Colon (tissue), 2 donors: ENCODE data around the gene CSTF1.

ENCODE experiments used
- FAIRE-seq: peaks from 2 replicates; lab custom pipeline; 2012; peaks lifted over from hg19 to GRCh38; lab: Jason Lieb, UNC
- donor health status: control.
- donor health status: control.

CSTF1 gene

GRCh38 chr20:56429502-56429901 is 37.1 kb downstream of the CSTF1 start:
- no peak for FAIRE-seq

GRCh38 chr20:56429941-56430340 is 37.5 kb downstream of the CSTF1 start:
- FAIRE-seq = no peak

DNA sequence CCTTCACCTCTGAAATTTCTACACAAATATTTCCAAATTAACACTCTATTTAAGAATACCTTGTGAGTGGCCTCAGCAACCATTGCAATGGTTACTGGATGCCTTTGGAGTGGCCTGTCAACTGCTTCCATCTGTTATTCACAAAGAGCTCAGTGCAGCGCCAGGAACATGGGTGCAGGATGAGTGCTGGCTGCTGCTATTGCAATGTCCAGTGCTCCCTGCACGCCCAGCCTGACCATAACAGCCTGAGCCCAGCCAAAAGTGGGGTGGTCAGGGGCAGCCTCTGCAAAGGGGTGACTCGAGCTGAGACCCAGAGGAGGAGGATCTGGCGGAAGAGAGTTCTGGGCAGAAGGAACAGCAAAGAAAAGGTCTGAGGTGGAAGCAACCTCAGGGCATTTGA is 38.0 kb downstream of the CSTF1 start:
- FAIRE-seq = no peak

DNA sequence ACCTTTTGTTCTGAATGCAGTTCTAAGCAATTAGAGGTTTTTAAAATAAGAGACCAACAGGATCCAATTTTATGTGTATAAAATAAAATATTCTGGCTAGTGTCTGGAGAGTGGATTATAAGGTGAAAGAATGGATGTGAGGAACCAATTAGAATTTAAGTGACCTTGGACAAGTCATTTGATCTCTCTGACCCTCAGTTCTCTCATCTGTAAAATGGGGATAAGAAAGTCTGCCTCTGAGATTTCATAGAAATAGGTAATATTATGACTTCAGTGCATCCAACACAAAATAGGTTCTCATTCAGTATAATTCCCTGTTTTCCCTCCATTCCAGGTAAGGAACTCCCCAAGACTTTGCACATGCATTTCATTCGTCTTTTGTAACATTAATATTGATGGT is 38.5 kb downstream of the CSTF1 start:
- no peak for FAIRE-seq

- FAIRE-seq = no peak
These were observed 39.0 kb downstream of the CSTF1 start for GRCh38 chr20:56431471-56431870.

GRCh38 chr20:56433221-56433879 is 40.9 kb downstream of the CSTF1 start:
- FAIRE-seq = no peak

- FAIRE-seq = no peak
These were observed 41.4 kb downstream of the CSTF1 start for GRCh38 chr20:56433880-56434255.

DNA sequence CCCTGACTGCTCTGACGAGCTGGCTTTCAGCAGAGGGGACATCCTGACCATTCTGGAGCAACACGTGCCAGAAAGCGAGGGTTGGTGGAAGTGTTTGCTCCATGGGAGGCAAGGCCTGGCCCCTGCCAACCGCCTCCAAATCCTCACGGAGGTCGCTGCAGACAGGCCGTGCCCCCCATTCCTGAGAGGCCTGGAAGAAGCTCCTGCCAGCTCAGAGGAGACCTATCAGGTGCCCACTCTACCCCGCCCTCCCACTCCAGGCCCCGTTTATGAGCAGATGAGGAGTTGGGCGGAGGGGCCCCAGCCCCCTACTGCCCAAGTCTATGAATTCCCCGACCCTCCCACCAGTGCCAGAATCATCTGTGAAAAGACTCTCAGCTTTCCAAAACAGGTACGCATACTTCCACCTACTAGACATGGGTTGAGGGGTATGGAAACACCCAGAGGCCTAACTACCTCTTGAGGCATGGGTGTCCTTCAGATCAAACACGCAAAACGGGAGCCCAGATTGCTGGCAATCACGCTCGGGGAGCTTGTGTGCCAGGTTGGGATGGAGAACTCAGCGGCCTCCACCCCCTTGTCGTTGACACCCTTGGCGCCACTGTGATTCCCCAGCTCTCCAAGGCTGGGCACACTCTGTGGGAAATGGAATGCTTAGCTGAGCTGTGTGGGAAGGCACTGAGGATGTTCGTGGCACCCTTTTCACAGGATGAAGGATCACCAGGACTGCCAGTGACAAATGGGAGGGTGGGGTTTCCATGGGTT is 44.9 kb downstream of the CSTF1 start:
- FAIRE-seq = no peak

- FAIRE-seq = no peak
These were observed 45.8 kb downstream of the CSTF1 start for GRCh38 chr20:56438284-56438683.

- FAIRE-seq = no peak
These were observed 47.4 kb downstream of the CSTF1 start for GRCh38 chr20:56439771-56440291.

DNA sequence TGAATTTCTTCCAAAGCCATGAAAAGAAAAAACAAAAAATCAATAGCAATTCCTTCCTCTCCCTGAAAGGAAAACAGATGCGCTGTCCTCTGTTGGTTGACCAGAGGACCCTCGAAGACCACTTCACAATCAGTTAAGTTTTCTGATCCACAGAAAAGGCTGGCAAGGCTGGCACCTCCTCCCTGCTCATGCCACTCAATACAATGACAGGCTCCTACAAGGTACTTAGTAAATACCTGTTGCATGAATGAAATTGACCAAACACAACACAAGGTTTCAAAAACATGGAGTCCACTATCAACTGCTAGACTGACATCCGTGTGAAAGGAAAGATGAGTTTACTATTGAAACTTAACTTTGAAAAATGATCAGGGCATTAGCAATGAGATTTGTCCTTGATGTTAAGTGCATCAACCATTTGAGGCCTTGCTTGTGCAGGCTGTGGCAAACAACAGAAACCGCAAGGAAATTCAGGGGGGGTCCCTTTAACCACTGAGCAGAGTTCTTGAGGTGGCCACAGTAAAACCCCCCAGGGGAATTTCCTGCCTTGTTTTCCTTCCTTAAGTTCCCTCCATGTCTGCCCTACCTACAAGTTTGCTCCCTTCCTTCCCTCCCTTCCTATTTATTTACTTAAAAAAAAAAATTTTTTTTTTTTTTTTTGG is 48.0 kb downstream of the CSTF1 start:
- no peak for FAIRE-seq

DNA sequence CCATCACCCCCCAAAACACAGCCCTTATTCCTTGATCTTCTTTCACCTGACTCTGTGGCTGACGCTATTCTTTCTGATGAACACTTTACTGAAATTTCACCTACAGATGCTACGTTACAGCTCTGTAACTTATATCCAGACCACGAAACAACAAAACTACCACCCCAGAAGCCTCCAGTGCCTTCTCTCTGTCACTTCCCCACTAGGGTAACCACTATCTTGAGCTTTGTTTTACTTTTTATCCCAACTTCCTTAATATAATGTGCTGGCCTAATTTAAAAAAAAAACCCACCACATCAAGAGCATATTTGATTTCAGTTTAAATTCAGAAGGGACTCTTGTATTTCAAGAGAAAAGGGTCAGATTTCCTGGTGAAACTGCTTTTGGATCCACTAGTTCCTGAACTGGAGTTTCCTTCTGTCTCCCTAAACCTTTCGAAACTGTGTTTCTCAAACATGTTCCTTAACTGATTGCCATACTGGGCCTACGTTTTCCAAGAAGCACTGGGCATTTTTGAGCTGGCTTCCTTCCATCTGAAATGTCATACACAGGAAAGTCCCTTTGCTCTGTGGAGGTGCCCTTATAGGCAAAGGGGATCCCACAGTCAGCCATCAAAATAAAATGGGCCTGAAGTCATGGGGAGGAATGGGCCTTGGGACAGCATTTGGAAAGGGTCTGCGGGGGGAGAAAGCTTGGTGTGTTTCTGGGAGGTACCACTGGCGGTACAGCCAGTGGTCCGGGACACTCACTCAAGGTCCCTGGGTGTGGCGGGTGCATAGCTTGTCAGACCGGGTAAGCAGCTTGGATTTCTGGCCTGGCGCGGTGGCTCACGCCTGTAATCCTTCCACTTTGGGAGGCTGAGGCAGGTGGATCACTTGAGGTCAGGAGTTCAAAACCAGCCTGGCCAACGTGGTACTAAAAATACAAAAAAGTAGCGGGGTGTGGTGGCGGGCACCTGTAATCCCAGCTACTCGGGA is 50.2 kb downstream of the CSTF1 start:
- FAIRE-seq = no peak

DNA sequence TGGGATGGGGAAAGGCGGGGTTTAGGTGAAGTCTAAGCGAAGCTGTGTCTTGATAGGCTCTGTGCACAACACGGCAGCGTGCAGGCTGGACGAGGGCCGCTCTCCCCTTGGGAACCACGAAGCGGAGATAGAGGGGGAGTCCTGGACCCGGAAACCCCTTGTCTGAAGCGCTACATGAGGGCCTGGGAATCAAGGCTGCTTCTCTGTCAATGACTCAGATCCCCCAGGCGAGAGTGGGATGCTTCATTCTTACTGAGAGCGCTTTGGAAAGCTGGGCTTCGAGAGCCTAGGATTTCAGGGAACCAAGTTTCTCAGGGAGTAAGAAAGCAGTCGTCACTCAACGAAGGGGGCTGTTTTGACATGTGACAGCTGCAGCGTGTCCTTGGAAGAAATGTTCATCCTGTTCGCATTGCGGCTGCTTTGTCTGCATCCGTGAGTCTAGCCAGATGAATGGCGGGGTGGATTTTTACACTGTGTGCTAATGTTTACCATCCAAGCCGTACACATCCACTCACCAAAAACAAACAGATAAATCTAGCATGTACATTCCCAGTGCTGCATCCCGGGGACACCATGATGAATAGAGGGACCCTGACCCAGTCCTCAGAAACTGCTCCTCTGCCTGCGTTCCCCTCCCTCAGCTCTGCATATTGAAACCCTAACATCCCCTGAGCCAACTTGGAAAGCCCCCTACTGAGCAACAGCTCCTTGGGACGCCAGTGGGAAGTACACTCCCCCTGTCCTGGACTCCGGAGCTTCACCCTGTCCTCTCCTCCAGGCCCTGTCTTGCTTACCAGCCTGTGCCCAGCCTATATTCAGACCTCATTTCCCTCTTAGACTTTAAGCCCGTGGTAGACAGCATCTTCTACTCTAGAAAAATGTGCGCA is 51.5 kb downstream of the CSTF1 start:
- FAIRE-seq = no peak

GRCh38 chr20:56445130-56445529 is 52.7 kb downstream of the CSTF1 start:
- no peak for FAIRE-seq

GRCh38 chr20:56445540-56445939 is 53.1 kb downstream of the CSTF1 start:
- no peak for FAIRE-seq

DNA sequence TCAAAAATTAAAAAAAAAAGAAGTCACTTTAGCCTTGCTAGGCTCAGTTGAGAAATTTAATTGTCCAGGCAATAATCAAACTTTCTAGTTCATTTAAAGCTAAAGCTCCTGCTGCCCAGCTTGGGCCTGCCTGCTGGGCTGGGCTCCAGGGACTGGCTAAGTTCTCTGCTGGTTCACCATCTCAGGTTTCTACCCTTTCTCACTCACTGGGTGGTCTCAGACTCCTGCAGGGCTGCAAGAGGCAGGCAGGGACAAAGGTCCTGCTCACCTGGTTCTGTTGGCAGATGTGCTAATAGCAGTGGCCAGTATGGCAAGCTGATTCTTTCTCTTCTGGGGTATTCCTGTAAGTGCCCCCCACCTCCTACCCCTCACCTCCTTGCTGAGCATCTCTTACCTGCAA is 54.8 kb downstream of the CSTF1 start:
- FAIRE-seq = no peak

GRCh38 chr20:56449459-56449858 is 57.0 kb downstream of the CSTF1 start:
- no peak for FAIRE-seq

GRCh38 chr20:56451056-56451765 is 58.8 kb downstream of the CSTF1 start:
- no peak for FAIRE-seq

GRCh38 chr20:56453352-56453751 is 60.9 kb downstream of the CSTF1 start:
- no peak for FAIRE-seq

GRCh38 chr20:56454754-56455153 is 62.3 kb downstream of the CSTF1 start:
- no peak for FAIRE-seq
